GM19467 (cell line): ENCODE results near the gene LRRC26.
"Not testable (repeated sequence)": the region's sequence is repeated elsewhere in the genome, so short reads cannot be mapped to it uniquely, and the experiment has no call there.

Source experiments
- ATAC-seq: cut with Tn5 transposase; IDR thresholded peaks from one replicate; pipeline ENCODE4 v1.9.1; 2021; ENCODE audit warnings: mild to moderate bottlenecking, moderate library complexity; ENCODE audit not compliant: unreplicated experiment

LRRC26 gene

DNA sequence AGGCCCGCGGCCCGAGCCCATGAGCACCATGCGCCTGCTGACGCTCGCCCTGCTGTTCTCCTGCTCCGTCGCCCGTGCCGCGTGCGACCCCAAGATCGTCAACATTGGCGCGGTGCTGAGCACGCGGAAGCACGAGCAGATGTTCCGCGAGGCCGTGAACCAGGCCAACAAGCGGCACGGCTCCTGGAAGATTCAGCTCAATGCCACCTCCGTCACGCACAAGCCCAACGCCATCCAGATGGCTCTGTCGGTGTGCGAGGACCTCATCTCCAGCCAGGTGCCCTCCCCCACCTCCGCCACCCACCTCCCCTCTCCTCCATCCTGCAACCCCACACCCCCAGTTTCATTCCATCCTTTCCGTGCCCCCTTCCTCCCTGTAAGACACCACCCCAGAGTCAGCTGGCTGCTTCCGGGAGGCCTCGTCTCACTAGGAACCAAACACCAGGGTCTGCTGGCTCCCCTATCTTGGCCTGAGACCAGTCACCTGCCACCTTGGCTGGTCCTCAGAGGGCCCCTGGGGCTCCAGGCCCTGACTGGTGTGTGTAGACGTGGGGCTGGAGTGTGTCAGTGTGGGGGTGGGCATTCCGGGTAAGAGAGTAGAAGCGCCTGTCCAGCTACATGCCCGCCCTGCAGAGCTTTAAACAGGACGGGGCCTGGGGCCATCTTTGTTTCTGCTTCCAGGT lies 30.2 kb downstream of the LRRC26 start:
- no peak for ATAC-seq

DNA sequence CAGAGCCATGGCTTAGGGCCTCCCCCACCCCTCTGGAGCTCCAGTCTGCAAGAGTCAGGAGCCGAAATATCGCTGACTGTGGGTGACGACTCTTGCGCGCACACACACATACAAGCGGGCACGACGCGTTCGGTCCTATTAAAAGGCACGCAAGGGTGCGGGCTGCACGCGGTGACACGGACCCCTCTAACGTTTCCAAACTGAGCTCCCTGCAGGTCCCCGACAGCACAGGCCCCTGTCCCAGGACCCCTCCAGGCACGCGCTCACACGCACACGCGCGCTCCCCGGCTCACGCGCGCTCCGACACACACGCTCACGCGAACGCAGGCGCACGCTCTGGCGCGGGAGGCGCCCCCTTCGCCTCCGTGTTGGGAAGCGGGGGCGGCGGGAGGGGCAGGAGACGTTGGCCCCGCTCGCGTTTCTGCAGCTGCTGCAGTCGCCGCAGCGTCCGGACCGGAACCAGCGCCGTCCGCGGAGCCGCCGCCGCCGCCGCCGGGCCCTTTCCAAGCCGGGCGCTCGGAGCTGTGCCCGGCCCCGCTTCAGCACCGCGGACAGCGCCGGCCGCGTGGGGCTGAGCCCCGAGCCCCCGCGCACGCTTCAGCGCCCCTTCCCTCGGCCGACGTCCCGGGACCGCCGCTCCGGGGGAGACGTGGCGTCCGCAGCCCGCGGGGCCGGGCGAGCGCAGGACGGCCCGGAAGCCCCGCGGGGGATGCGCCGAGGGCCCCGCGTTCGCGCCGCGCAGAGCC lies 31.0 kb downstream of the LRRC26 start, which contains the start of gene GRIN1:
Gene GRIN1 (plus strand): TSS at position 433 of the 746 bp plus-strand sequence. CDS start 333 bp downstream, outside the sequence.
- no peak for ATAC-seq

DNA sequence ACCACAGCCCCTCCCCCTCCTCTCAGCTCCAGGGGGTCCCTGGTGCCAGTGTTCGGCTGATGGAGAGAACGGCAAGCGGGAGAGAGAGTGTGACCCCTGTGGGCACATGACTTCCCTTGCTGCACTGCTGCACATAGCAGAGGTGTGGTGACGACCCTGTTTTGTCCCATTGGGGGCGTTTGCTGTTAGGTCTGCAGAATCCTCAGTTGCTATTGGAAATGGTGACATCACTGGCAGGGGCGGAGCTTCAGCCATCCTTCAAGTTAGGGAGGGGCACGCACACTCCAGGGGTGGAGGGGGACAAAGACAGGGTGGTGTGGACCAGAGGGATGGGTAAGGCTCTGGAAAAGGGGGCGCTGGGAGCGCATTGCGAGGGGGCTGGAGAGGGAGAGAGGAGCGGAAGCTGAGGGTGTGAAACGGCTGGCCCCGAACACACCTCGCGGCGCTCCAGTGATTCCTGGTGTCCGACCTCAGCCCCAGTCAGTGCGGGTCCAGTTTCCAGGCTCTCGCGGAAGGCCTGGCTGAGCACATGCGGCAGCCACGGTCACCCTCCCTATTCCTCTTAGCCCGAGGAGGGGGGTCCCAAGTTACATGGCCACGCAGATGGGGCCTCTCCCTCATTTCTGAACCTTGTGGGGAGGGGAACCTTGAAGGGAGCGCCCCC lies 31.7 kb downstream of the LRRC26 start:
- no peak for ATAC-seq

DNA sequence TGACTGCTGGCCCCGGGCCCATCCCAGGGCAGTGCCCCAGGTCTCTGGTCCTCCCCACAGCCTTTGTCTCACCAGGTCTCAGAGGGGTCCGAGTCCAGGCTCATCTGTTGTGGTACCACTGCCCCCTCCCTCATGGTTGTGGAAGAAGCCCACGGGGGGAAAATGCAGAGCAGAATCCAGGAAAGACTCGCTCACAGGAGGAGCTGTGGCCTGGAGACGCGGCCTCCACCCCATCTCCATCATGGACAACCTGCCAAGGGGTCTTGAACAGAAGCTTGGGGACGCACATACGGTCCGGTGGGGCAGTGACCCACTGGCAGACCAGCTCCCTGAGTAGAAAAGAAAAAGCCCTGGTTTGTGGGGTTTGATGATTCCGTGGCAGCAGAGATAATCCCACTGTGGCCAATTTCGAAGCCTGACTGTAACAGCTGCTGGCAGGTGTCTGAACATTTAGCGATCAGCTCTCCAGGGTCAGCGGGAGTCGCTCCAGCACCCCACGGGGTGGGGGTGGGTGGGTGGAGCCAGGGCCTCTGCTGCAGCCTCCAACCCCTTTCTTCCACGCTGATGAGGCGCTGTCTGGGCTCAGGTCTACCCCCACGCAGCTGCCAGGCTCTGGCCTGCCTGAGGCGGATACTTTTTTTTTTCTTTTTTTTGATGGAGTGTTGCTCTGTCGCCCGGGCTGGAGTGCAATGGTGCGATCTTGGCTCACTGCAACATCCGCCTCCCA lies 32.8 kb downstream of the LRRC26 start:
- ATAC-seq = no peak

DNA sequence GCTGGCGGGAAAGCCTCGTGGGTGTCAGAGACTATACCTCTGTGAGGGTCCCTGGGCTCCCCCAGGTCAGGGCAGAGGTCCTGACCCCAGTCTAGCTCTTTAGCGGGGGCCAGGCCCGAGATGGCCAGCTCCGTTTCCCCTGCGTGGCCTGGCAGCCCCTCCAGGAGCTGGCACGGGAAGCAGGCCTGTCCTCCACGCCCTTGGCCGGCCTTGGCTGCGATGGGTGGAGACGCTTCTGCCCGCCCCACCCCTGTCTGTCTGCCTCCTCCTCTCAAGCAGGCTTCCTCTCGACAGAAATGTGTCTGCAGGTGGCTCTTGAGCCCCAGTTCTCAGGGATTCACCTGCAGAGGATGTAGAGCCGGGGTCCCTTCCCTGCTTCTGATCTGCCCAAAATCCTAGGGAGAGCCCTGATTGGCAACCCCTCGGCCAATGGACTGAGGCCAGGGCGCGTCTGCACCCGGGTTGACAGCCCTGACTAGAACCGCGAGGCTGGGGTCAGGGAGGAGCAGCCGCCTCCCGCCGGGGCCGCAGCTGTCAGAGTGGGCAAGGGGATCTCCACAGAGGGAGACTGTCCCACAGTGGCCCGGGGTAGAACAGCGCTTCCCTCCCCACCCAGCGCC lies 33.5 kb downstream of the LRRC26 start:
- ATAC-seq = no peak

DNA sequence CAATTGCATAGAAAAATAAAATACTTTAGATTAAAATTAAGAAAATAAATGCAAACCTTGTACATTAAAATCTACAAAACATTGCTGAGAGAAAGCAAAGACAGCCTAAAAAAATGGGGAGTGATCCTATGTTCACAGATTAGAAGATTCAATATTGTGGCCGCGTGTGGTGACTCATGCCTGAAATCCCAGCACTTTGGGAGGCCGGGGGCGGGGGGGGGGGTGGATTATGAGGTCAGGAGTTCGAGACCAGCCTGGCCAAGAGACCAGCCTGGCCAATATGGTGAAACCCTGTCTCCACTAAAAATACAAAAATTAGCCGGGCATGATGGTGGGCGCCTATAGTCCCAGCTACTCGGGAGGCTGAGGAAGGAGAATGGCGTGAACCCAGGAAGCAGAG lies 34.7 kb downstream of the LRRC26 start:
- not testable (repeated sequence) for ATAC-seq

DNA sequence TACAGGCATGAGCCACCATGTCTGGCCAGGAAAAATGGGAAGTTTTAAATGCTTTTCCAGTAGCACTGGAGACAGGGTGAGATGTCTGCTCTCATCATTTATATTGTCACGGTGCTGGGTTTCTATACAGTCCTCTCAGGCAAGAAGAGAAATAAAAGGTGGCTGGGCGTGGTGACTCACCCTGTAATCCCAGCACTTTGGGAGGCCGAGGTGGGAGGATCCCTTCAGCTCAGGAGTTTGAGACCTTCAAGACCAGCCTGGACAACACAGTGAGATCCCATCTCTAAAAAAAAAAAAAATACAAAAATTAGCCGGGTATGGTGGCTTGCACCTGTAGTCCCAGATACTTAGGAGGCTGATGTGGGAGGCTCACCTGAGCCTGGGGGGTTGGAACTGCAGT lies 35.7 kb downstream of the LRRC26 start:
- no peak for ATAC-seq

DNA sequence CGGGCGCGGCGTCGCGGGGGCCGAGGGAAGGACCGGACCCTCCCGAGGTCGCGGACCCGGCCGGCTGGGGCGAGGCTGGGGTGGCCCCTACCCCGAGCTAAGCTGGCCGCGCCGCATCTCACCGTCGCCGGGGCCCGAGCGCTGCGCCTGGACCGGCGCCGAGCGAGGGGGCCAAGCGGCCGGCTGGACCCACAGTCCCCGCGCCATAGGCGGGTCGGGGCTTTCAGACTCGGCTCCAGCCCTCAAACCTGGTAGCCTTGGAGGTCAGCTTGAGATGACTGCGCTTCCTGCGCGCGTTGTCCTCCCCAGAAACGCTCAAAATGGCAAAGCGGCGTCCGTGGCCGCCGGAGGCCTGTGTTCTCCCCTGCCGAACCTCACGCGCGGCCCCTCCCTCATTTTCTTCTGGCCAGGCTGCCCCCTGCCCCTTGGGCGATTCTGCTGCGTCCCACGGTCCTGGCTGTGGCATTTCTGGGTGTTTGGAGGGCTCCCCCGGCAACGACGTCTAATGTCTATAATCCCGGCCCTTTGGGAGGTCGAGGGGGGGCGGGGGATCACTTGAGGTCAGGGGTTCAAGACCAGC lies 39.6 kb downstream of the LRRC26 start:
- peak; percentile 12 for ATAC-seq

DNA sequence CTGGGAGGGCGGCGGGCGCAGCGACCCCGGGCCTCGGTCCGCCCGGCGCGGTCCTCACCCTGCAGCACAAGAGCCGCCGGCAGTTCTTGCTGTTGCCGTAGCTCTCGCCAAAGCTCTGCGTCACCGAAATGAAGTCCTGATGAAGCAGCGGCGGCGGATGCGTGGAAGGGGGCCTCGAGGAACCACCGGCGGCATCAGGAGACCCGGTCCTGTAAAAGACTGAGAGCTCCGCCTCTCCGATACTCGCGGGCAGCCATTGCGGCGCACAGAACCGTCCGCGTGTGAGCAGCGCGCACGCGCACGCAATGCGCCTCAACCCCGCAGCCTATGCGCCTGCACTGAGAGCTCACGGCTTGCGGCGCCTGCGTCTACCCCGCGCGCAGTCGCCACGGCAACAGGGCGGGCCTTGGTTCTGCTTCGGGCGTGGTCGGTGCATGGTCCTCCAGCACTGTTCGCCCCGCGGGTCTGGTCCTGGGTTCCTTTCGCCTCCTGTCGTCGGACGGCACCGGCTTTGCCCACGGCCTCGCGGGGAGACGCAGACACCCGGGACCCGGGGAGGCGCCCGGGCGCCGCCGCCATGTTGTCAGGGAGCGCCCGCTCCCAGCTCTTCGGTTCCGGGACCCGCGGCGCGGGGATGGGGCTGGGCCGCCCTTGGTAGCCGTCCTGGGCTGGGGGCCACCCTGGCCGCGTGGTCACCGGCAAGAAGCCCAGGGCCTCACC lies 40.2 kb downstream of the LRRC26 start:
- ATAC-seq = peak; percentile 74

DNA sequence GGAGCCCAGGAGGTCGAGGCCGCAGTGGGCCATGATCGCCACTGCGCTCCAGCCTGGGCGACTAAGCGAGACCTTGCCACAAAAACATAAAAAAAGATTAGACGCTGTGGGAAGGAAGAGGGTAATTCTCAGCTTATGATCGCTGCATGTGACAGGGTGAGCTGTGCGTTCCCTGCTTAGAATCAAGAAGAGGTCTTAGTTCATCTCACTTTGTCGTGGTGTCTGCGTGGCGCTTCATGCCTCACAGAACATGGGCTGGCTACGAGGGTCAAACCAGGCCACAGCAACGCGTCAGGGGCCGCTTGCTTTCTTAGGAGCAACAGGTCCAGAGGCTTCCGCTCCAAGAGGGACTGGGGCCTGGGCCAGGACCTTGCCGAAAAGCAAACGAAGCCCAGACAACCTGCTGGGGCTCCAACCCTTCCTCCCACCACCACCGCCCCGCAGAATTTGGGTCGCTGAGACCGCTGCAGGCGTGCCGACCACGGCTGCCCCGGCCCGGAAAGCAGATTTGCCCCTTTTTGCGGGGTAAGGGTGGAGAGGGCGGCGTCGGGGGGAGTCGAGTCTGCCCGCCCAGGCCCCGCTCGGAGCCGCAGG lies 40.9 kb downstream of the LRRC26 start:
- ATAC-seq = peak; percentile 14

DNA sequence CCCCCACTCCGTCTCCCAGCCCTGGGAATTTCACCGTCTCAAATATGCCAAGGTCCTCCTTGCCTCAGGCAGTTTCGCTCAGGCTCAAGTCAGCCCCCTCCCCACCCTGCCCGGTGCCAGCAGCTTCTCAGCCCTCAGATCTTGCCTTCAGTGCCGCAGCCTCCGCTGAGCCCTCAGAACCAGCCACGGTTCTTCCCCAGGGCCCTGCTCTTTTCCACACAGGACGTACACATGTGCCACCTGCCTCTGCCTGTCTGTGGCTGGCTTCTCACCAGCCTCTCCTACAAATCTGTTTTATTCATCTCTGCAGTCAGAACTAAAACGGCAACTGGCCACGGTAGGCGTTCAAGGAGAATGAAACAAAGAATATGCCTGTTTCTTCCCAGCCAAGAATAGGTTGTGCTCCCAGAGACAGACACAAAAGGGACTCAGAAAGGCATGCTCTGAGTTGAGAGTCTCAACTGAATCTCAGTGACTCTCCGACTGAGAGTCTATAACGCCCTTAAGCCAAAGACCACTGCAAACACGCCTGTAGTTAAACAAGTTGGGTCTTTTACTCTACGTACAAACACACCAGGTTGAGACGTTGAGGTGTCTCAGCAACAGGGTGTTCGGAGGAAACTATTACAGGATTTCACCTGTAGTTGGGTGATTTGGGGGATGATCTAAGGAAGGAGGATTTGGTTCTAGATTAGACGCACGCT lies 41.5 kb downstream of the LRRC26 start:
- no peak for ATAC-seq

DNA sequence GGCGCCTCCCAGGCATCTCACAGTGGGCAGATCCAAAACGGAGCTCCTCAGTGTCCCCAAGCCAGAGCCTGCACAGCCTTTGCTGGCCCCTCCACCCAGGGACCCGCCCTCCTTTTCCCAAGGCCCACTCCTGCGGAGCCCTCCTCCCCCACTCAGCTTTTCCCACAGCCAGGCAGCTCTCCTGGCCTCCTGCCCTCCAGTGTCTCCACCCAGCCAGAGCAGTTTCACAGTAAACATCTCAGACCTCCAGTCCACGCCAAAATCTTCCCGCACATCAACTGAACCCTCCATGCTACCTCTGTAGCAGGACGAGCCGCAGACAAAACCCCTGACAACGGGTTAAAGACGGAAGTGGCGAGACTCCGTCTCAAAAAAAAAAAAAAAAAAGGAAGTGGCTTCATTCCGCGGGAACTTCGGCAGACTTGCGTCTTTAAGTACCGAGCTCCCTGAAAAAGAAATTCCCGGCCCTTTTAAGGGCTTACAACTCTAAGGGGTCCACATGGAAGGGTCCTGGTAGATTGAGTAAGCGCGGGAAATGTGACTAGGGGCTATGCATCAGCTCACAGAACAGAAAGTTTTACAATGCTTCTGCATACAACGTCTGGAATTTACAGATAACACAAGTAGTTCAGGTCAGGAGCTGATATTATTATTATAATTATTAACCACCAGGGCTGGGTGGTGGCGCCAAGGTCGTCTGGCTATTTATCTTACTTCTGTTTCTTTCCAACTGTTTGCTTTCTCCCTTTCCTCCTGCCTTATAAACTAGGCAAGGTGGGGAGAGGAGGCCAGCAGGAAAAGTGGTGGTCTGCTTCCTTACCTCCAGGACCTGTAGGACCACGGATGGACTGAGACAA lies 42.3 kb downstream of the LRRC26 start:
- ATAC-seq = no peak

DNA sequence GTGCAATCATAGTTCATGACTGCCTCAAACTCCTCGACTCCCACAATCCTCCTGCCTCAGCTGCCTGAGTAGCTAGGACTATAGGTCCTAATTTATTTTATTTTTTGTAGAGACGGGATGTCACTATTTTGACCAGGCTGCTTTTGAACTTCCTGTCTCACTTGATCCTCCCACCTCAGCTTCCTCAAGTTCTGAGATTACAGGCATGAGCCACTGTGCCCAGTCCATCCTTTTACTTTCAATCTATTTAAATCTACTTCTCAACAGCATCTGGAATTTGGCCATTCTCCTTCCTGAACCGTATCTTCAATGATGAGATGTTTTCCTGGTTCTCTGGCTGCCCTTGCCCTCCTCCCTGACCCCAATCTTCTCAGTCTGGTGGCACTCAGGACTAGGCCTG lies 43.1 kb downstream of the LRRC26 start:
- ATAC-seq = no peak

DNA sequence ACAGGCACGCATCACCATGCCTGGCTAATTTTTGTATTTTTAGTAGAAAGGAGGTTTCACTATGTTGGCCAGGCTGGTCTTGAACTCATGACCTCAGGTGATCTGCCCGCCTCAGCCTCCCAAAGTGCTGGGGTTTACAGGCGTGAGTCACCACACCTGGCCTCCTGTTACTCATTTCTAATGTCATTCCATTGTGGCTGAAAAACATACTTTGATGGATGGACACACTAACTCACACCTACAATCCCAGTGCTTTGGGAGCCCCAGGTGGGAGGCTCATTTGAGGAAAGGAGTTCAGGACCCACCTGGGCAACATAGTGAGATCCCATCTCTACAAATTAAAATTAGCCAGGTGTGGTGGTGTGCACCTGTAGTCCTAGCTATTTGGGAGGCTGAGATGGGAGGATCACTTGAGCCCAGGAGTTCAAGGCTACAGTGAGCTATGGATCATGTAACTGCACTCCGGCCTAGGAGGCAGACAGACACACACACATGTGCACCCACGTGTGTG lies 45.8 kb downstream of the LRRC26 start:
- ATAC-seq = not testable (repeated sequence)

DNA sequence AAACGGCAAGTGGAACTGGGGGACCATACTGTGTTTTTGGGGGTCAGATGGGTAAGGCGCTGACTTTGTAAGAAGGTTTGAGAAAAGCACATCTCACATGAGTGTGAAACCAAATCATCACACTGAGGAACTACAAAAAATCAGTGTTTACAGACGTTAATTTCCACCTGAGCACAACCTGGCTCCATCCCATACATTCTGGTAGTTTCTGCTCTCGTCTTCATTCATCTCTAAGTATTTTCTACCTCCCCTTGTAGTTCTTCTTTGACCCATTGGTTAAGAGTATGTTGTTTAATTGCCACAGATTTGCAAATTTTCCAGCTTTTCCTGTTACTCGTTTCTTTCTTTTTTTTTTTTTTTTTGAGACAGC lies 46.4 kb downstream of the LRRC26 start:
- ATAC-seq = peak; percentile 49

DNA sequence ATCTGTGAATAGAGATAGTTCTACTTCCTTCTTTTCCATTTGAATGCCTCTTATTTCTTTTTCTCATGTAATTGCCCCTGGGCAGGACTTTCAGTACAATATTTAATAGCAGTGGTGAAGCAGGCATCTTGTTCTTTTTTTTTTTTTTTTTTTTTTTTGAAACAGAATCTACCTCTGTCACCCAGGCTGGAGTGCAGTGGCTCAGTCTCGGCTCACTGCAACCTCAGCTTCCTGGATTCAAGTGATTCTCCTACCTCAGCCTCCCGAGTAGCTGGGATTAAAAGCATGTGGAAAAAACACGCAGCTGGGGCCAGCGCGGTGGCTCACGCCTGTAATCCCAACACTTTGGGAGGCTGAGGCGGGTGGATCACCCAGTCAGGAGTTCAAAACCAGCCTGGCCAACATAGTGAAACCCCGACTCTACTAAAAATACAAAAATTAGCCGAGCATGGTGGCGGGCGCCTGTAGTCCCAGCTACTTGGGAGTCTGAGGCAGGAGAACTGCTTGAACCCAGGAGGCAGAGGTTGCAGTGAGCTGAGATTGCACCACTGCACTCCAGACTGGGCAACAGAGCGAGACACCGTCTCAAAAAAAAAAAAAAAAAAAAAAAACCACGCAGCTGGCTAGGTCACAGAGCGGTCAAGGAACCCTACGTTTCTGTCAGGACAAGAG lies 46.9 kb downstream of the LRRC26 start:
- not testable (repeated sequence) for ATAC-seq
